Inflammatory macrophage (primary cell): ENCODE results near the gene VEPH1.
A peak's percentile ranks its signal among the peaks of the same experiment; 100 is the strongest.

Experiments used
- DNase-seq, 2 donors: peaks; one replicate each; pipeline ENCODE4 v3.0.0-alpha.2; 2020 to 2022

VEPH1 gene

GRCh38 chr3:157472648-157473047 lies 30.6 kb downstream of the VEPH1 start:
- DNase-seq, result no peak

- DNase-seq, result no peak
These were observed 32.2 kb downstream of the VEPH1 start for GRCh38 chr3:157471064-157471463.

GRCh38 chr3:157469561-157470294 lies 33.5 kb downstream of the VEPH1 start:
- peak; percentile 51 to 75 for DNase-seq

- DNase-seq, result no peak
These were observed 36.0 kb downstream of the VEPH1 start for GRCh38 chr3:157467200-157467599.

- DNase-seq, result no peak
These were observed 37.5 kb downstream of the VEPH1 start for GRCh38 chr3:157465741-157466140.

- DNase-seq, result no peak
These were observed 38.9 kb downstream of the VEPH1 start for GRCh38 chr3:157464321-157464720.

GRCh38 chr3:157463816-157464215 lies 39.4 kb downstream of the VEPH1 start:
- DNase-seq, result no peak

- no peak for DNase-seq
These were observed 43.0 kb downstream of the VEPH1 start for GRCh38 chr3:157460253-157460652.

GRCh38 chr3:157459706-157460105 lies 43.5 kb downstream of the VEPH1 start:
- no peak for DNase-seq

GRCh38 chr3:157453824-157454223 lies 49.4 kb downstream of the VEPH1 start:
- DNase-seq, result no peak

- DNase-seq, result peak; percentile 64 to 76
These were observed 51.1 kb downstream of the VEPH1 start for GRCh38 chr3:157452097-157452496.

- DNase-seq, result peak; percentile 51 to 55
These were observed 56.1 kb downstream of the VEPH1 start for GRCh38 chr3:157447026-157447694.

GRCh38 chr3:157445857-157446256 lies 57.4 kb downstream of the VEPH1 start:
- peak; percentile 71 to 99 for DNase-seq

GRCh38 chr3:157444797-157445184 lies 58.4 kb downstream of the VEPH1 start:
- no peak for DNase-seq

- DNase-seq, result no peak
These were observed 59.1 kb downstream of the VEPH1 start for GRCh38 chr3:157443905-157444796.

GRCh38 chr3:157442729-157443128 lies 60.5 kb downstream of the VEPH1 start:
- DNase-seq, result peak in 1 of 2 donors; percentile 14

GRCh38 chr3:157441102-157441624 lies 62.1 kb downstream of the VEPH1 start:
- no peak for DNase-seq

- DNase-seq, result no peak
These were observed 65.0 kb downstream of the VEPH1 start for GRCh38 chr3:157438194-157438730.

GRCh38 chr3:157436583-157437291 lies 66.5 kb downstream of the VEPH1 start, which contains the start of gene PTX3:
PTX3 (plus strand) TSS chr3:157436850; CDS start chr3:157436934, 84 bp downstream.
- peak; percentile 72 to 83 for DNase-seq

GRCh38 chr3:157429708-157430107 lies 73.5 kb downstream of the VEPH1 start:
- DNase-seq, result peak; percentile 87 to 90

GRCh38 chr3:157428853-157429252 lies 74.4 kb downstream of the VEPH1 start:
- peak in 1 of 2 donors; percentile 39 for DNase-seq

- DNase-seq, result no peak
These were observed 75.3 kb downstream of the VEPH1 start for GRCh38 chr3:157427901-157428300.
